Adrenal gland (tissue), 12 donors: ENCODE results near the gene DYNAP. TPM values are rescaled to one million over a fixed set of nuclear protein-coding genes. Genes with fewer than 3 reads are reported as not detected.

Source experiments
- DNase-seq, 7 donors: peaks; one replicate each; pipeline ENCODE4 v3.0.0-alpha.2; 2019 to 2020
- H3K27ac ChIP-seq, 5 donors: fragments of 200-600 bp; sonication (generic) in 4 of 5; 1 replicate in 3 of 5; 2 replicates in 2 of 5; pipeline versions ENCODE4 v1.5.1 to v1.8.0; 2016 to 2020; ENCODE audit warnings: mild to moderate bottlenecking in 1 of 5
- H3K27me3 ChIP-seq: fragments of 200-600 bp; 2 replicates; pipeline ENCODE4 v1.8.0; 2021
- H3K36me3 ChIP-seq, 2 donors: fragments of 200-600 bp; replicated peaks in 1 of 2; 1 replicate in 1 of 2; 2 replicates in 1 of 2; pipeline versions ENCODE4 v1.5.1 to v1.8.0; 2018 to 2022
- H3K4me1 ChIP-seq, 2 donors: fragments of 200-600 bp; replicated peaks in 1 of 2; 1 replicate in 1 of 2; 2 replicates in 1 of 2; pipeline versions ENCODE4 v1.5.1 to v1.8.0; 2018 to 2021
- H3K4me3 ChIP-seq, 4 donors: fragments of 200-600 bp; sonication (generic) in 3 of 4; one replicate each; pipeline ENCODE4 v1.5.1; 2016 to 2018
- H3K9me3 ChIP-seq, 3 donors: fragments of 200-600 bp; sonication (generic) in 1 of 3; replicated peaks in 1 of 3; 1 replicate in 2 of 3; 2 replicates in 1 of 3; pipeline versions ENCODE4 v1.5.1 to v1.8.0; 2016 to 2021
- CTCF ChIP-seq, 6 experiments: fragments of 450-650 bp in 4 of 6; fragments of 200-600 bp in 2 of 6; sonication (generic) in 1 of 6; IDR thresholded peaks; 1 replicate in 5 of 6; 2 replicates in 1 of 6; pipeline versions ENCODE4 v1.5.1 to v1.8.0; 2016 to 2021; ENCODE audit warnings: antibody characterized with exemption in 6 of 6, mild to moderate bottlenecking in 2 of 6, moderate library complexity in 1 of 6
- POLR2A ChIP-seq, 2 donors: fragments of 450-650 bp; IDR thresholded peaks; one replicate each; pipeline ENCODE4 v1.6.1; 2017; ENCODE audit warnings: antibody characterized with exemption in 2 of 2, mild to moderate bottlenecking in 2 of 2, moderate library complexity in 1 of 2
- WGBS, 4 donors: extraction: QIAGEN DNeasy Blood & Tissue Kit in 2 of 4; methylation state at CpG; one replicate each; pipeline versions ENCODE4 v1.1.5 to v1.1.7; 2013 to 2017; 5-methylcytosine and 5-hydroxymethylcytosine counted together
- intact Hi-C, 2 donors: fragments of 100-400 bp; cut with DNase I; formaldehyde crosslinking; loops; one replicate each; pipeline versions ENCODE4 v1.14.1 to v1.15.0; 2022 to 2023
- polyA plus RNA-seq, 3 donors: library from polyadenylated mRNA; stranded (reverse); fragments of 200-250 nt in 2 of 3; fragments of 350-450 nt in 1 of 3; fragmentation: Illumina TruSeq in 1 of 3; extraction: RNeasy Lipid Tissue Mini Kit (QIAGEN cat#74804) in 1 of 3; gene quantifications; one replicate each; pipeline ENCODE4 v1.2.3, GENCODE V29; 2013 to 2014
- total RNA-seq, 9 donors: library from RNA; depleted of rRNA in 4 of 9; stranded (reverse); fragments of >200 nt in 4 of 9; fragments of 120-200 nt in 1 of 9; fragmentation: NEBNext Ultra II Directional in 1 of 9; extraction: Animal tissue kit (Norgen Biotek cat#: 25700) in 1 of 9; gene quantifications; one replicate each; pipeline versions ENCODE4 v1.1.0 to v1.2.4, GENCODE V29; 2013 to 2023
- donor health status: healthy with polysubstance abuse.
- donor health status: Bipolar disorder and iron deficiency.
- donor health status: DM: yes; HTN: yes; CAD: no.
- donor health status: DM: no; HTN: no; CAD: no.
- donor health status: DM: no; HTN: no; CAD: no.
- donor health status: DM: yes; HTN: yes; CAD: no.

Gene DYNAP
- total and polyA plus RNA-seq, 12 donors: not detected

GRCh38 chr18:54584065-54584464, 7.0 kb upstream of the DYNAP start:
- TF ChIP-seq POLR2A (IDR thresholded peaks at IDR 0.05): no peak
- no peak for TF ChIP-seq CTCF (IDR thresholded peaks at IDR 0.05)
- Histone ChIP-seq H3K4me1 (no peaks in the 10 kb centered on the region), H3K9me3 (no peaks in the 10 kb centered on the region), H3K27ac (no peak overlapping the region), H3K27me3 (no peaks in the 10 kb centered on the region), H3K4me3 (no peak overlapping the region), H3K36me3 (no peaks in the 10 kb centered on the region)
- WGBS, 4 donors: 38 to 58% (median 43%) methylated on average over 1 of the region's 1 CpG
- intact Hi-C loops: no loop called here
- DNase-seq: no peak

GRCh38 chr18:54585743-54586142, 5.3 kb upstream of the DYNAP start:
- no peaks in the 10 kb centered on the region for H3K27me3 ChIP-seq
- H3K9me3 ChIP-seq: no peaks in the 10 kb centered on the region
- H3K4me3 ChIP-seq: no peak overlapping the region
- H3K27ac ChIP-seq: no peak overlapping the region
- no peak for DNase-seq
- intact Hi-C loops: no loop called here
- H3K36me3 ChIP-seq: no peaks in the 10 kb centered on the region
- WGBS, 4 donors: 62 to 80% (median 63%) methylated on average over 6 of the region's 6 CpGs
- TF ChIP-seq CTCF (IDR thresholded peaks at IDR 0.05) (no peak), POLR2A (IDR thresholded peaks at IDR 0.05) (no peak)
- no peaks in the 10 kb centered on the region for H3K4me1 ChIP-seq

GRCh38 chr18:54604211-54604610, 13.2 kb downstream of the DYNAP start:
- Histone ChIP-seq H3K4me1 (no peaks in the 10 kb centered on the region), H3K9me3 (no peaks in the 10 kb centered on the region), H3K27ac (no peak overlapping the region), H3K4me3 (no peak overlapping the region), H3K27me3 (no peaks in the 10 kb centered on the region), H3K36me3 (no peaks in the 10 kb centered on the region)
- intact Hi-C loops: no loop called here
- TF ChIP-seq POLR2A (IDR thresholded peaks at IDR 0.05): no peak
- TF ChIP-seq CTCF (IDR thresholded peaks at IDR 0.05): no peak
- no peak for DNase-seq
- WGBS, 4 donors: 78 to 89% (median 88%) methylated on average over 6 of the region's 6 CpGs

GRCh38 chr18:54606835-54607212, 15.8 kb downstream of the DYNAP start:
- Histone ChIP-seq H3K4me3 (no peak overlapping the region), H3K27me3 (no peaks in the 10 kb centered on the region), H3K4me1 (no peaks in the 10 kb centered on the region), H3K27ac (no peak overlapping the region), H3K36me3 (no peaks in the 10 kb centered on the region), H3K9me3 (no peaks in the 10 kb centered on the region)
- no peak for TF ChIP-seq POLR2A (IDR thresholded peaks at IDR 0.05)
- intact Hi-C loops: no loop called here
- WGBS, 4 donors: 84 to 89% (median 85%) methylated on average over 8 to 9 of the region's 9 CpGs
- no peak for DNase-seq

GRCh38 chr18:54607213-54608027, 16.4 kb downstream of the DYNAP start:
- Histone ChIP-seq H3K4me3 (no peak overlapping the region), H3K9me3 (no peaks in the 10 kb centered on the region), H3K36me3 (no peaks in the 10 kb centered on the region), H3K4me1 (no peaks in the 10 kb centered on the region), H3K27me3 (no peaks in the 10 kb centered on the region), H3K27ac (no peak overlapping the region)
- WGBS, 4 donors: 70 to 77% (median 74%) methylated on average over 11 of the region's 11 CpGs
- TF ChIP-seq POLR2A (IDR thresholded peaks at IDR 0.05) (no peak), CTCF (IDR thresholded peaks at IDR 0.05) (no peak)
- intact Hi-C loops: no loop called here
- no peak for DNase-seq
